Measurements from ENCODE around the gene MNAT1. TPM values are rescaled to one million over a fixed set of nuclear protein-coding genes. Genes with fewer than 3 reads are reported as not detected.
"Not testable (repeated sequence)": the region's sequence is repeated elsewhere in the genome, so short reads cannot be mapped to it uniquely, and the experiment has no call there.

MNAT1 gene
- total RNA-seq, 1 donor from 2014 or later, result 55.1 TPM

- no peak for DNase-seq (ENCODE audit: low spot score)
These were observed 4.4 kb downstream of the MNAT1 start for GRCh38 chr14:60738843-60739508.

GRCh38 chr14:60744566-60744965, 10.0 kb downstream of the MNAT1 start:
- no peak for DNase-seq (ENCODE audit: low spot score)

GRCh38 chr14:60753264-60754119, 18.9 kb downstream of the MNAT1 start:
- no peak for DNase-seq (ENCODE audit: low spot score)

GRCh38 chr14:60756847-60757246, 22.3 kb downstream of the MNAT1 start:
- no peak for DNase-seq (ENCODE audit: low spot score)

GRCh38 chr14:60757567-60758002, 23.0 kb downstream of the MNAT1 start:
- DNase-seq (ENCODE audit: low spot score), result no peak

- no peak for DNase-seq (ENCODE audit: low spot score)
These were observed 24.3 kb downstream of the MNAT1 start for GRCh38 chr14:60758885-60759284.

- DNase-seq (ENCODE audit: low spot score), result no peak
These were observed 25.6 kb downstream of the MNAT1 start for GRCh38 chr14:60760209-60760608.

GRCh38 chr14:60760644-60761364, 26.2 kb downstream of the MNAT1 start:
- DNase-seq (ENCODE audit: low spot score), result no peak

- no peak for DNase-seq (ENCODE audit: low spot score)
These were observed 34.0 kb downstream of the MNAT1 start for GRCh38 chr14:60768602-60769001.

GRCh38 chr14:60771117-60771516, 36.6 kb downstream of the MNAT1 start:
- DNase-seq (ENCODE audit: low spot score), result no peak

- DNase-seq (ENCODE audit: low spot score), result no peak
These were observed 39.0 kb downstream of the MNAT1 start for GRCh38 chr14:60773558-60773957.

GRCh38 chr14:60775296-60775695, 40.7 kb downstream of the MNAT1 start:
- no peak for DNase-seq (ENCODE audit: low spot score)

- DNase-seq (ENCODE audit: low spot score), result no peak
These were observed 43.5 kb downstream of the MNAT1 start for GRCh38 chr14:60777856-60778578.

GRCh38 chr14:60779745-60780514, 45.4 kb downstream of the MNAT1 start:
- not testable (repeated sequence) for DNase-seq (ENCODE audit: low spot score)

- DNase-seq (ENCODE audit: low spot score), result not testable (repeated sequence)
These were observed 46.0 kb downstream of the MNAT1 start for GRCh38 chr14:60780558-60780957.

GRCh38 chr14:60786905-60787304, 52.3 kb downstream of the MNAT1 start:
- DNase-seq (ENCODE audit: low spot score), result no peak

GRCh38 chr14:60789656-60790055, 55.1 kb downstream of the MNAT1 start:
- DNase-seq (ENCODE audit: low spot score), result no peak

GRCh38 chr14:60790850-60791249, 56.3 kb downstream of the MNAT1 start:
- DNase-seq (ENCODE audit: low spot score), result no peak

- DNase-seq (ENCODE audit: low spot score), result no peak
These were observed 61.9 kb downstream of the MNAT1 start for GRCh38 chr14:60796434-60796833.

GRCh38 chr14:60800409-60800808, 65.8 kb downstream of the MNAT1 start:
- no peak for DNase-seq (ENCODE audit: low spot score)

GRCh38 chr14:60803871-60804270, 69.3 kb downstream of the MNAT1 start:
- DNase-seq (ENCODE audit: low spot score), result no peak
